Mucosa of rectum (tissue), 2 donors: ENCODE data around the gene C5orf34.
"Not testable (repeated sequence)": the region's sequence is repeated elsewhere in the genome, so short reads cannot be mapped to it uniquely, and the experiment has no call there.

Experiments used
- H3K27ac ChIP-seq, 2 donors: one replicate each; pipeline ENCODE4 v1.7.0; 2013; ENCODE audit warnings: inconsistent platforms in 2 of 2, low read depth in 2 of 2, low read length in 2 of 2
- H3K27me3 ChIP-seq, 2 donors: one replicate each; pipeline ENCODE4 v1.7.0; 2013; ENCODE audit warnings: low read length in 2 of 2; ENCODE audit not compliant: control insufficient read depth in 2 of 2, insufficient read depth in 2 of 2
- H3K36me3 ChIP-seq, 2 donors: one replicate each; pipeline ENCODE4 v1.7.0; 2013; ENCODE audit warnings: low read length in 2 of 2; ENCODE audit not compliant: control insufficient read depth in 2 of 2, insufficient read depth in 2 of 2
- H3K4me1 ChIP-seq, 2 donors: one replicate each; pipeline ENCODE4 v1.7.0; 2013; ENCODE audit warnings: low read length in 2 of 2, mild to moderate bottlenecking in 1 of 2; ENCODE audit not compliant: control insufficient read depth in 2 of 2, insufficient read depth in 2 of 2
- H3K4me3 ChIP-seq, 2 donors: one replicate each; pipeline ENCODE4 v1.7.0; 2013; ENCODE audit warnings: low read length in 2 of 2
- H3K9ac ChIP-seq, 2 donors: one replicate each; pipeline ENCODE4 v1.7.0; 2013; ENCODE audit warnings: low read length in 2 of 2, low read depth in 1 of 2, mild to moderate bottlenecking in 1 of 2
- H3K9me3 ChIP-seq, 2 donors: one replicate each; pipeline ENCODE4 v1.7.0; 2013; ENCODE audit warnings: low read length in 2 of 2; ENCODE audit not compliant: control insufficient read depth in 2 of 2
- donor health status: healthy.
- donor health status: Normal muscosa, but diverticular disease.

C5orf34 gene

DNA sequence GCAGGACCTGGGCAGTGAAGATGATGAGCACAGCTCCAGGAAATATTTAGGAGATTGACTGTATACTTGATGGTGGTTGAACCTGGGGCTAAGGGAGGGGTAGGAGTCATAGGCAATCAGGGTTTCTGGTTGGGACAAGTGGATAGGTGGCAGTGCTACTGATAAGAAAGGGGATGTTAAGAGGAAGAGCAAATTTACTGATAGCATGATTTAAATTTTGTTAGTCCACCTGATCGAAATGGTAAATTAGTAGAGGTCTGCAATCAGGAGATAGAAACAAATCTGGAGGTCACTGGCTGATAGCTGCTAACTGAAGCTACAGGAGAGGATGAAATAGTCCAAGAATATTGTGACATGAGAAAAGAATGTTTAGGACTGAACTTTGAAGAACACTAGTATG lies 5.7 kb upstream of the C5orf34 start:
- no peak overlapping the region for H3K9ac ChIP-seq
- no peaks in the 10 kb centered on the region for H3K27me3 ChIP-seq
- peaks cover 7 to 17% of the 10 kb centered on the region in 2 donors for H3K36me3 ChIP-seq
- H3K9me3 ChIP-seq: no peaks in the 10 kb centered on the region
- no peak overlapping the region for H3K4me3 ChIP-seq
- H3K4me1 ChIP-seq: peaks cover 2% of the 10 kb centered on the region in 2 donors
- no peak overlapping the region for H3K27ac ChIP-seq

DNA sequence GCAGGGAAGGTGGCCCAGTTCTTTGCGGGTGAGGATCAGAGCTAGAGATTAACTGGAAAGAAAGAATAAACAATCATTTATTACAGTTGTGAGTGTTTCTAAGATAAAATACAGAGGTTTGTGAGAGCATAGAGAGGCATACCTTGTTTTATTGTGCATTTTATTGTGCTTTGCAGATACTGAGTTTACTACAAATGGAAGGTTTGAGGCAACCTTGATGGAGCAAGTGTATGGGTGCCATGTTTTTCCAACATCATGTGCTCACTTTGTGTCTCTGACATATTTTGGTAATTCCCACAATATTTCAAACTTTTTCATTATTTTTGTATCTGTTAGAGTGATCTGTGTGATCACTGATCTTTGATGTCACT lies 715 bp upstream of the C5orf34 start:
- peak overlapping the region; percentile 86 to 94 for H3K9ac ChIP-seq
- H3K36me3 ChIP-seq: no peaks in the 10 kb centered on the region
- peak overlapping the region; percentile 73 to 93 for H3K4me3 ChIP-seq
- H3K27me3 ChIP-seq: no peaks in the 10 kb centered on the region
- no peaks in the 10 kb centered on the region for H3K9me3 ChIP-seq
- peak overlapping the region; percentile 89 to 92 for H3K27ac ChIP-seq
- peaks cover 13 to 14% of the 10 kb centered on the region in 2 donors for H3K4me1 ChIP-seq

DNA sequence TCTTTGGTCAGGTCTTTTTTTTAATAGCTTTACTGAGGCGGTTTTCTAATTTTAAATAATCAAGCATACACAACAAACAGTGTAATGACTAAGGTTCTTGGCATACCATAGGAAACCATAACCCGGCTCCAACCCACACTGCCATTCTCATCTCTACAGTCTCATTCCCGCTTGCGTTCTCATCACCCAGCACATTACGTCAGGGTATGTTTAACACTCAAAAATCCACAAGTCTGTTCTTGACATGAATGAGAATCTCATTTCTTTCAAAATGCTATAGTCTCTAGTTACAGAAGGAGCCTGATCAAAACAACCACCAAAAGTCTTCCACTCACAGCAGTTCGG lies 505 bp downstream of the C5orf34 start:
- H3K36me3 ChIP-seq: no peaks in the 10 kb centered on the region
- H3K4me1 ChIP-seq: peaks cover 13 to 14% of the 10 kb centered on the region in 2 donors
- H3K27me3 ChIP-seq: no peaks in the 10 kb centered on the region
- peak overlapping the region; percentile 89 to 92 for H3K27ac ChIP-seq
- H3K9ac ChIP-seq: peak overlapping the region; percentile 86 to 94
- H3K4me3 ChIP-seq: peak overlapping the region; percentile 73 to 93
- no peaks in the 10 kb centered on the region for H3K9me3 ChIP-seq

DNA sequence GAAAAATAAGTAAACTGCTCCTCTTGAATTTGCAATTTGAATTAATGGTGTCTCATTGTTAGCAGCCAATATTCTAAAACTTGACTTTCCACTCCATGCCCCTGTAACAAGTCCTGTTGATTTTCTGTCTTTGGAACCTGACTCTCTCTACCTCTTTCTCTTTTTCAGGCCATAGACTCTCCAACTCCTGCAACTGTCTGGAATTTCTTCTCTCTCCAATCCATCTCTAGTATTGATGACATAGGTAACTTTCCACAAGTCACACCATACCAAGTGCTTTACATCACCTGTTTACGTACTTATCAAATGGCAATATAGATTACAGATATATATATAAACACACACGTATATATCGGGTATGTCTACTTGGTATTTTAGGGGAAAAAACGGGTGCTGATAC lies 923 bp downstream of the C5orf34 start:
- Histone ChIP-seq H3K4me3 (peak overlapping the region; percentile 73 to 93), H3K27me3 (no peaks in the 10 kb centered on the region), H3K36me3 (no peaks in the 10 kb centered on the region), H3K9ac (peak overlapping the region; percentile 86 to 94), H3K4me1 (peaks cover 13 to 14% of the 10 kb centered on the region in 2 donors), H3K9me3 (no peaks in the 10 kb centered on the region), H3K27ac (peak overlapping the region in 1 of 2 donors; percentile 89)

DNA sequence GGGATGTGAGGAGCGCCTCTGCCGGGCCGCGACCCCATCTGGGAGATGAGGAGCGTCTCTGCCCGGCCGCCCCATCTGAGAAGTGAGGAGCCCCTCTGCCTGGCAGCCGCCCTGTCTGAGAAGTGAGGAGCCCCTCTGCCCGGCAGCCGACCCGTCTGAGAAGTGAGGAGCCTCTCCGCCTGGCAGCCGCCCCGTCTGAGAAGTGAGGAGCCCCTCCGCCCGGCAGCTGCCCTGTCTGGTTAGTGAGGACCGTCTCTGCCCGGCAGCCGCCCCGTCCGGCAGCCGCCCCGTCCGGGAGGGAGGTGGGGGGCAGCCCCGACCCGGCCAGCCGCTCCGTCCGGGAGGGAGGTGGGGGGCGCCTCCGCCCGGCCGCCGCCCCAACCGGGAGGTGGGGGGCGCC lies 3.9 kb downstream of the C5orf34 start:
- not testable (repeated sequence) for H3K9ac ChIP-seq, H3K27ac ChIP-seq, H3K9me3 ChIP-seq, H3K4me3 ChIP-seq, H3K27me3 ChIP-seq, H3K36me3 ChIP-seq
- peaks cover 13 to 14% of the 10 kb centered on the region in 2 donors for H3K4me1 ChIP-seq

DNA sequence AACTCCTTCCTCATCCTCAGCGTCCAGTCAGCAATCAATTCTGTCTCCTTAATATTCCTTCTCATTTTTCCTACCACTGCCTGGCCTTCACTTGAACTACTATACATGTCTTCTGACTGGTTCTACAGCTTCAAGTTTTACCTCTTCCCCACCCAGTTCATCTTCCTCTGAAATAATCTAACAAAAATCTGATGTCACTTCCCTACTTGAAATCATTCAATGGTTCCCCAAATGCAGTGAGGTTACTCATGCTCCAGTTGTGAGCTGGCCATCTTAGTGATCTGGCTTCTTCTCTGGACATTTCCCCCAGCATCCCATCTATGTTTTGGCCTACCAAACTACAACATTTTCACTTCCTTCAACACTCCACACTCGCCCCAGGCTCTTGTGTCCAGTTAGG lies 16.4 kb downstream of the C5orf34 start:
- H3K9me3 ChIP-seq: no peaks in the 10 kb centered on the region
- H3K9ac ChIP-seq: no peak overlapping the region
- H3K36me3 ChIP-seq: peaks cover 0 to 3% of the 10 kb centered on the region in 2 donors
- no peak overlapping the region for H3K27ac ChIP-seq
- no peak overlapping the region for H3K4me3 ChIP-seq
- no peaks in the 10 kb centered on the region for H3K27me3 ChIP-seq
- no peaks in the 10 kb centered on the region for H3K4me1 ChIP-seq

DNA sequence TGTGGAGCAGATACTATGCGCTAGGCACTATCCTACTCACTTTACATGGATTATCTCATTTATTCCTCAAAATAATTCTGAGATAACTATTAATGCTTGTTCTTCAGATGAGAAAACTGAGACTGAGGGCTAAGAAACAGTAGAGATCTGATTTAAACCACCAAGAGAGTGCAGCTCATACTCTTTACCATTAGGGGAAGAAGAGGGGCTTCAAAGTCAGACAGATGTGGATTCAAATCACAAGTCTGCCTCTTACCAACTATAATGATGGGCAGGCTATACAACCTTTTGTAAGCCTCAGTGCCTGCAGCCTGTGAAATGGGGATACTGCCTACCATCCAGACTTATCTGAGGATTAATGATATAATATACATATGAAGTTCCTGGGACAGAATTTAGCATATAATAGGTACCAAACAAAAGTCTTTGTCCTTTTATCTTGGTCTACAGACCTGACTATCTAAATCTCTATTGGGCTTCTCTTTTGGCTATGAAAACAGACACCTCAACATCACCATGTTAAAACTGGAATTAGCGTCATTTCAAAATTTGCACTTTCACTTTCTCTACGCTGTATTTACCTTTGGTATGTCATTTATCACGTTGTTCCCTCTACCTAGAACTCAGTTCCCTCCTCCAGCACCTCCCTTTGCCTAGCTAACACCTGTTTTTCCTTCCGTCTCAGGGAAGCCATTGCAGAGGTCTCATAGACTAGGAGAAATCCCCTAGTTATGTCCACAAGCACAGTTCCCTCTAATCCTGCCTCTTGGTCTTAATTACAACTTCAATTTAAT lies 17.4 kb downstream of the C5orf34 start:
- H3K4me1 ChIP-seq: no peaks in the 10 kb centered on the region
- H3K36me3 ChIP-seq: no peaks in the 10 kb centered on the region
- peak overlapping the region; percentile 37 to 56 for H3K4me3 ChIP-seq
- peak overlapping the region; percentile 43 to 57 for H3K9ac ChIP-seq
- no peaks in the 10 kb centered on the region for H3K27me3 ChIP-seq
- H3K9me3 ChIP-seq: no peaks in the 10 kb centered on the region
- peak overlapping the region in 1 of 2 donors; percentile 55 for H3K27ac ChIP-seq

DNA sequence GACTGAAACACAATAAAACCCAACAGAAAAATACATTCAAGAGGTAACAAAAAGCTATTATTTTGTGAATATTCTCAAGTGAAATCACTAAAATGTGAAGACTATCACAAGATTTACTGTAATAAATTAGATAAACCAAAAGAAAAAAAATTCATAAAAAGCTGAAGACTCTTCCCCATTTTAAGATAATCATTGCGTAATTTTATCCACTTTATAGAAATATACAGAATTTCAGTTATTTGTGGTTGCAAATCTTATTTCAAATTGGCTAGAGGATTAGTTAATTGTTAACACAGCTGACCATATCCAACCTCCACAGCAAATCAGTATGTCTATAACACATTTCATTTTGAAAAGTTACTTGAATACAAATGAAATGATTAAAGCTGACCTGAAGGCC lies 23.6 kb downstream of the C5orf34 start:
- Histone ChIP-seq H3K4me1 (no peaks in the 10 kb centered on the region), H3K9ac (no peak overlapping the region), H3K27me3 (no peaks in the 10 kb centered on the region), H3K4me3 (no peak overlapping the region), H3K9me3 (no peaks in the 10 kb centered on the region), H3K27ac (no peak overlapping the region), H3K36me3 (no peaks in the 10 kb centered on the region)

DNA sequence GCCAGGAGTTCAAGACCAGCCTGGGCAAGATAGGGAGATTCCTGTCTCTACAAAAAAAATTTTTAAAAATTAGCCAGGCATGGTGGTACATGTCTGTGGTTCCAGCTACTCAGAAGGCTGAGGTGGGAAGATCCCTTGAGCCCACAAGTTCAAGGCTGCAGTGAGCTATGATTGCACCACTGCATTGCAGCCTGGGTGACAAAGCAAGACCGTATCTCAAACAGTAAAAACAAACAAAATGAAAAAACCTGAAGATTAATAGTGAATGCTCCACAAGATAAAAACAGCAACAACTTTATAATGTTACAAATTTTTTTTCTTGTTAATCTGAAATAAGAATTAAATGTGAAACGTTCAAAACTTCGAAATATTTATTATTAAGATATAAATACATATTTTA lies 28.6 kb downstream of the C5orf34 start:
- no peak overlapping the region for H3K4me3 ChIP-seq

DNA sequence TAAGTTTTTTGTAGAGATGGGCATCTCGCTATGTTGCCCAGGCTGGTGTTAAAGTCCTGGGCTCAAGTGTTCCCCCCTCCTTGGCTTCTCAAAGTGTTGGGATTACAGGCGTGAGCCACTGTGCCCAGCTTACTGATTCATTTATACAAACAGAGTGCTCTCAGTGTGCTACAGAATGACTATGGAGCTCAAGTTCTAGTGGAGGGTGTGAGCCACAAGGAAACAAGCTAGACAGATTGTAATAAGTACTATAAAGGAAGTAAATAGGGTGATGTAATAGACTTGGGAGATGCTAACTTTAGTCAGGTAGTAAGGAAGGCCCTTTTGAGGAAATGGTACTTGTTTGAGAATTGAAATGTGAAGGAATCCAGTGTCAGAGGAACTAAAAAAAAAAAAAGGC lies 29.5 kb downstream of the C5orf34 start:
- Histone ChIP-seq H3K27me3 (no peaks in the 10 kb centered on the region), H3K9me3 (no peaks in the 10 kb centered on the region), H3K4me3 (no peak overlapping the region), H3K9ac (peak overlapping the region in 1 of 2 donors; percentile 96), H3K4me1 (peaks cover 9 to 22% of the 10 kb centered on the region in 2 donors), H3K27ac (peak overlapping the region; percentile 98), H3K36me3 (no peaks in the 10 kb centered on the region)

More for the DNA sequence above, 28.6 kb downstream of the C5orf34 start:
- Histone ChIP-seq H3K4me1 (peaks cover 9 to 22% of the 10 kb centered on the region in 2 donors), H3K9ac (no peak overlapping the region), H3K9me3 (no peaks in the 10 kb centered on the region), H3K27me3 (no peaks in the 10 kb centered on the region), H3K27ac (no peak overlapping the region), H3K36me3 (no peaks in the 10 kb centered on the region)
